IPS DF 19.7 (cell line): ENCODE measurements around the gene ATP6V0A4.

Source experiments
- DNase-seq: peaks from one replicate; pipeline ENCODE4 v3.0.0-alpha.2; 2013; ENCODE audit warnings: low read depth, low spot score

The ATP6V0A4 gene

DNA sequence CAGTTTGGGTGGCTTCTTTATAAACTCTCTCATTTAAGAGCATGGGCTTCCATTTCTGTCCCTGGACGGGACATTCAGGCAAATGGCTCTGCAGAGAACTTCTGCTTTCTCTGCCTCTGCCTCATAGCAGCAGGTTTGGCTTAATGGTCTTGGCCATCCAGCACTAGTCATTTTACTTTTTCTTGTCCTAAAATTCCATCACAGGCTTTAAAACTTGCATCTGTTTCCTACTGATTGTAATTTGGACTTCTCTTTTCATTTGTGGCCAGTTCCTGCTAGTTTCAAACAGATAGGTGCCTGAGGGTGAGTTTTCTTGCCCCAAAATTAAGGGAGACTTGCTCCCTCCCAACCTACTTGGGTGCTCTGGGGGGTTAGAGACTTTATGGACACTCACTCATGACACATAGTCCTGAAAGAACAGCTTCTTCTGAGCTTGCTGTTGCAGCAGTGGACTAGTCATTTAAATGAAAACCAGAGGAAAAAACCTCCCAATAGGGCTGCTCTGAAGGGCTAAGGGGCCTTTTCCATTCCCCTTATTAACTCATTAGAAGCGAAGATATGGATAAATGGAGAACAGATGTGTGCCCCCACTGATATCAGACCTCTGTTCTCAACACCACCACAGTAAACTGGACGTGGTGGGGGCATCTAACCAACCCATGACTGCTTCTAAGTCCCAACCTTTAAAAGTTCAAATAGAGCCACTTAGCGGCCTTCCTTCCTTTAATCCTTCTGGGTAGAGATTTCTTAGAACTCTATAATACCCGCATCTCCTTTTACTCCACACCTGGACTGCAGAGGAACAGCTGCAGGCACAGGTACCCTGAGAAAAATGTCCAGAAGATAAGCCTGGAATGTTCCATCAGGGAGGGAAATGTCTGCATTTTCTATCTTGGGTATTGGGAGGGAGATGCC lies 135.7 kb downstream of the ATP6V0A4 start:
- DNase-seq: no peak

DNA sequence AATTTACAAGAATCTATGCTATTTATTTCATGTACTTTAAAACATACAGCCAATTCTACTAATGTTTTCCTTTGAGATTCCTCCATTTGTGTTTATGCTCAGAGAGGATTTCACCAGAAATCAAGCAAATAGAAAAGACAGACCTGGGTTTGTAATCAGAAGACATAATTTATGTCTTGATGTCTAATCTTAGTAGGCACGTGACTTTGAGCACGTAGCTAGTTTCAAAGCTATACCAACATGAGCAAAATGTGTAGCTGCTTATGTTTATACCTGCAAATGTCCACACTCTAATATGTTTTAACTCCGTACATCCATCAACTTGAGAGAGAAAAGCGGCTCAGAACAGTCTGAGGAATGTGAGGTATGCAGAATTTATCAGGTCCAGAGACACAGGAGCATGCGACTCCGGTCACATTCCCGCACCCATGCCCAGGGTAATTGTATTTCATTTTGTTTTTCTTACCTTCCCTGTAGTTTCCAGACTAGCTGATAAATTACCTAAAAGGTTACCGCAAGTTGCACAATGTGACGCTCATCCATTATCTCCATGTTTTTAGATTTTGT lies 136.8 kb downstream of the ATP6V0A4 start:
- DNase-seq: no peak

DNA sequence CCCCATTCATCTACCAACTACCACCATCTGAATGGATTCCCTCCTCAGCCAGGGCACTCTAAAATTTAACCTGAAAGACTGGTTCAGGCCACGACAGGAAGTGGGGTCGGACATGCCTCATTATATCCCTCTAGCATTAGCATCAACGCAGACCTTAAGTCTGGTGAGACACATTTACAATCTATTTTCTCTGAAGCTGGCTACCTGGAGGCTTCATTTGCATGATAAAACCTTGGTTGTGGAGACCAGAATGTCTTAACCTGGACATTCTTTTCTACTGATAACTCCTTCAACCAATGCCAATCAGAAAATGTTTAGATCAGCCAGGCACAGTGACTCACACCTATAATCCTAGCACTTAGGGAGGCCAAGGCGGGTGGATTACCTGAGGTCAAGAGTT lies 139.1 kb downstream of the ATP6V0A4 start:
- no peak for DNase-seq

DNA sequence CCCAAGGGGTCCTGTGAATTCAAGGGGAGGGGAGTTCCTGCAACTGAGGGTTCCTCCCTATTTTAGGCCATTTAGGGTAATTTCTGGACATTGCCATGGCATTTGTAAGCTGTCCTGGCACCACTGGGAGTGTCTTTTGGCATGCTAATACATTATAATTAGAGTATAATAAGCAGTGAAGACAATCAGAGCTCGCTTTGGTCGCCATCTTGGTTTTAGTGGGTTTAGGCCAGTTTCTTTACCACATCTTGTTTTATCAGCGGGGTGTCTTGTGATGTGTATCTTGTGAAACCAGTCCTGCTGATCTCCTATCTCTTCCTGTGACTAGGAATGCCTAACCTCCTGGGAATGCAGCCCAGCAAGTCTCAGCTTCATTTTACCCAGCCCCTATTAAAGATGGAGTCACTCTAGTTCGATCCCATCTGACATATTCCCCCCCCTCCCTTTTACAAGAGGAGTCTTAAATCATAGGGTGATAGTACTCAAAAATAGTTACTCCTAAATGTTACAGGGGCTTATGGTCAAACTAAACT lies 140.1 kb downstream of the ATP6V0A4 start:
- no peak for DNase-seq

DNA sequence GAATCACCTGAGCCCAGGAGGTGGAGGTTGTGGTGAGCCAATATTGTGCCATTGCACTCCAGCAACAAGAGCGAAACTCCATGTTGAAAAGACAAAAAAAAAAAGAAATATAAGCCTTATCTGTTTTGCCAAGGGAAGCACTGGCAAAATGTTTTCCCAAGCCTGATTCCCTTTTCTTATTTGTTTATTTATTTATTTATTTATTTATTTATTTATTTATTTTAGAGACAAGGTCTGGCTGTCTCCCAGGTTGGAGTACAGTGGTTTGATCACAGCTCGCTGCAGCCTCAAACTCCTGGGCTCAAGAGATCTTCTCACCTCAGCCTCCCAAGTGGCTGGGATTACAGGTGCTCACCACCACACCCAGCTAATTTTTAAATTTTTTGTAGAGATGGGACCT lies 141.0 kb downstream of the ATP6V0A4 start:
- no peak for DNase-seq
